GM12874 (cell line): ENCODE results near the gene DPEP2.

Experiments used
- CTCF ChIP-seq: IDR thresholded peaks from 2 replicates; pipeline ENCODE4 v1.5.1; 2011; ENCODE audit warnings: low read depth, mild to moderate bottlenecking, control low read depth, low read length, moderate library complexity; ENCODE audit not compliant: insufficient read depth

The DPEP2 gene

GRCh38 chr16:67967183-67967957, 31.9 kb downstream of the DPEP2 start:
- TF ChIP-seq CTCF, result no peak

DNA sequence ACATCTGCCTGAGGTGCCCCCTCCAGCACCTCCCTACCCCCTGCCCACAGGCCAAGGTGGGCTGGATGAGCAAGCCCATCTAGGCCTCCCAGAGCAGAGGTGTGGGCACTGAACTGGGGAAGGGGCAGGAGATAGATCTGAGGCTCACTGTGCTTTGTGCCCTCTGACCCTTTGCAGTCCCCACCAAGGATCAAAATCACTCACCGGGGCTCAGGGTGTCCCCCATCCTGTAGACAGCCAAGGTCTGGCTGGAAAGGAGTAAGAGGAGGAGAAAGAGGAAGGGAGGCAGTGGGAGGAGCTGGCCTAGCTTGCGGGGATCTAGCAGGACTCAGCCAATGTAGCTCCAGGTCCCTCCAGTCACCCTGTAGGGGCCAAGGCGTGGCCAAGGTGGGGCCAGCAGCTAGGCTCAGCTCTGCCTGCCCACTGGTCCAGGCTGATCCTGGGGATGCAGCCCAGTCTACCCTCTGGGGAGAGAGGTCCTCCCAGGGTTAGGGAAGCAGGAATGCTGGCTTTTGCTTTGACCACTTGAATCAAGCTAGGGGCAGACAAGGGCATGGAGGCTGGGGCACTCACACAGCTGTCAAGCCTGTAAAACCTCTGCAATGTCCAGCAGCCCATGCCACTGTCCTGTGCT, 32.6 kb downstream of the DPEP2 start:
- TF ChIP-seq CTCF, result no peak

DNA sequence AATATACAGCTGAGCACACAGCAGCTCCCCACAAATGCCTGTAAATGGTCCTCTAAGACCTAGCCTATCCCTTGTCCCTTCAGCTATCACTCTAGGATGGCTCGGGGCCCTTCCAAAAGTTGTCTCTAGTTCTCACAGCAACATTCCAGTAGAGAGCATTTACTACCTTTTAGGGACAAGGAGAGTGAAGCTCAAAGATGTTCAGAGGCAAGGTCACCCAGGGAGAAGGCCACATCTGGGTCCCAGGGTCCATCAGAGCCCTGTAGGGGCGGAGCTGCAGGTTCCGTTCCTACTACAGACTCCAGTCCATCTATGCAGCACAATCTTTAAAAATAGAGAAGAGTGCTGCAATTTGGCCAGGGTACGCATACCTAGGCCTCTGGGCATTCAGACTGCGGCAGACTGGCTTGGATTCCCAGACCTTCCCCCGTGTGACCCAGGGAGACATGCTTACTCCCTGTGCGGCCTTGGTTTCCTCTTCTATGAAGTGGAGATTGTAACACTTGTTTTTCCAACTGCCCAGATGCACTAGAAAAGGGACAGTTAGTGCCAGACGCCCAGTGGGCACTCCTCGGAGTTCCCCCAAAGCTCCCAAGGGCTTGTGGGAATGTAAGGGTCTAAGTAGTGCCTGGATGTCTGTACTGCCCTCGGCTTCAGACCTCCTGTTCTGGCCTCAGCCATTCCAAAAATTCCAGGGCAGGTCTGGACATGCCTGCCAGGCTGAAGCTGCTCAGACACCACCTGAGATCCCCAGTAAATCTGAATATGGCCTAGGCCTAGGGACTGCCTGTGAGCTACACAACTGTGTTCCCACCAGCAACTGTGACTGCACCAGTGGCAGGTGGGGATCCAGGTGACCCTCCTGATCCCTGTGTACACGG, 33.4 kb downstream of the DPEP2 start:
- no peak for TF ChIP-seq CTCF

DNA sequence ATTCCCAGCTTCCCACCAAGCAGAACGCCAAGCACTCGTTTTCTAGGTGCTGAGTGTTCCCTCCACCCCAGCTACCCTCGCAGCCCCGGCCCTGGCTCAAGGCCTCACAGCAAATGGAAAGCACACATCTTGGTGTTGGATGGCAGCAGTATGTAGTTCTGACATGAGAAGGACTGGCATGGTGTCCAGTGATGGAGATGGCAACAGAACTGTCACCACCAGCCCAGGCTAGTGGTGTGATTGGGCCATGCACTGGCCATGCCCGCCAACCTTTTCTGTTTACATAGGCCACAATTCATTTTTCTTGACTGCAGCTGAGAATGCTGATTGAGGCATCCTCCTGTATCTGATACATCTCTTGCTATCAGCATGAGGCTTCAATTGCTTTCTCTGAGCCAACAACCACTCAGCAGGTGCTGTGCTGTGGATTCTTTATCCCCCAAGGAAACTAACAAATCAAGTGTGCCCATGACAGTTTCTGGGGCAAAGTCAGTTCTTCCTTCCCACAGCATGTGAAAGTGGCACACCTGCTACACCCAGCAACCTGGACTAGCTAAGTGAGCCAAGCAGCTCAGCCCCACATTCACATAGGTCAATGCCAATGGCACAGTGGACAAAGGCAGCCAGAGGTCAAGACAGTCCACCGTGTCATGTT, 34.7 kb downstream of the DPEP2 start:
- TF ChIP-seq CTCF, result no peak

GRCh38 chr16:67963662-67964321, 35.5 kb downstream of the DPEP2 start:
- TF ChIP-seq CTCF, result no peak

GRCh38 chr16:67963292-67963661, 36.0 kb downstream of the DPEP2 start:
- TF ChIP-seq CTCF, result no peak
